ENCODE results near the gene DNAH11. TPM values are rescaled to one million over a fixed set of nuclear protein-coding genes. Genes with fewer than 3 reads are reported as not detected.

DNAH11 gene
- total RNA-seq, 2 donors from 2014 or later: 0.05 to 0.32 TPM

DNA sequence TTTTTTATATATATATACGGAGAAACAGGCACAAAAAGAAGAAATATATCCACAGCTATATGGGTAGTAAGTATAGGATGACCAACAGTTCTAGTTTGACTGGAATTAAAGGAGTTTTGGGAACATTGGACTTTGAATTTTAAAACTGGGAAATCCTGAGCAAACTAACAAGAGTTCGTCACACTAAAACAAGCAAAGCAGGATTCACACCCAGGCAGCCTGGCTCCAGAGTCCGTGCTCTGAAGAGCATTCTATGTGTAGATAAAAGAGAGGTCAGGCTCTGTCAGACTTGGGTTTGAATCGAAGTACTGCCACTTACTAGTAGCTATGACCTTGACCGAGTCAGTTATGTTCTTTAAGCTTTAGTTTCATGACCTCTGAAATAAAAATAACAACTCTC is 191.0 kb downstream of the DNAH11 start:
- no peak for DNase-seq
- Histone ChIP-seq H3K4me1 (no peaks in the 10 kb centered on the region), H3K27me3 (no peaks in the 10 kb centered on the region), H3K9ac (ENCODE audit: low read depth in 2 of 2, low read length in 2 of 2) (no peak overlapping the region), H3K36me3 (no peaks in the 10 kb centered on the region), H3K27ac (no peak overlapping the region), H3K9me3 (no peaks in the 10 kb centered on the region), H3K4me3 (no peak overlapping the region)
- TF ChIP-seq, protein P1, sequence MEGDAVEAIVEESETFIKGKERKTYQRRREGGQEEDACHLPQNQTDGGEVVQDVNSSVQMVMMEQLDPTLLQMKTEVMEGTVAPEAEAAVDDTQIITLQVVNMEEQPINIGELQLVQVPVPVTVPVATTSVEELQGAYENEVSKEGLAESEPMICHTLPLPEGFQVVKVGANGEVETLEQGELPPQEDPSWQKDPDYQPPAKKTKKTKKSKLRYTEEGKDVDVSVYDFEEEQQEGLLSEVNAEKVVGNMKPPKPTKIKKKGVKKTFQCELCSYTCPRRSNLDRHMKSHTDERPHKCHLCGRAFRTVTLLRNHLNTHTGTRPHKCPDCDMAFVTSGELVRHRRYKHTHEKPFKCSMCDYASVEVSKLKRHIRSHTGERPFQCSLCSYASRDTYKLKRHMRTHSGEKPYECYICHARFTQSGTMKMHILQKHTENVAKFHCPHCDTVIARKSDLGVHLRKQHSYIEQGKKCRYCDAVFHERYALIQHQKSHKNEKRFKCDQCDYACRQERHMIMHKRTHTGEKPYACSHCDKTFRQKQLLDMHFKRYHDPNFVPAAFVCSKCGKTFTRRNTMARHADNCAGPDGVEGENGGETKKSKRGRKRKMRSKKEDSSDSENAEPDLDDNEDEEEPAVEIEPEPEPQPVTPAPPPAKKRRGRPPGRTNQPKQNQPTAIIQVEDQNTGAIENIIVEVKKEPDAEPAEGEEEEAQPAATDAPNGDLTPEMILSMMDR (IDR thresholded peaks at IDR 0.05): no peak
- intact Hi-C loops (cut with DNase I): no loop called here

DNA sequence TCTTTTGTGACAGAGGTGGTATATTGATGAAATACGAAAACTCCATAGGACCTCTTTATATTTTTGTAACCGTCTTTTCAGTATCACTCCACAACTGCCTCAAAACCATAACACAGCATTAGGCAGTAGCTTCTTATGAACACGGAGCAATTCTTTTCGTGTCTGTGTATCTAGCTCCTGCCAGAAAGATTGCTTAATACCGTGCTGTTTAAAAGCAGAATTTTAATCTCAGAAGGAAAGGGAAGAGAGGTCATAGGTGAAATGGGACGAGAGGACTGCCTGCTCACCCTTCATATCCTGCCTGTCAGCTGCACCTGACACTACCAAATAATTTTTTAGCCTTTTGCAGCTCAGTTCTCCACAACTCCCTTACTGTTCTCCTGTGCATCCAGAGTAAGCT is 200.7 kb downstream of the DNAH11 start:
- no peak for DNase-seq
- intact Hi-C loops (cut with DNase I): no loop called here
- TF ChIP-seq, protein P1 (IDR thresholded peaks at IDR 0.05): no peak
- H3K27me3 ChIP-seq: no peaks in the 10 kb centered on the region
- no peaks in the 10 kb centered on the region for H3K36me3 ChIP-seq
- no peak overlapping the region for H3K9ac ChIP-seq (ENCODE audit: low read depth in 2 of 2, low read length in 2 of 2)
- no peaks in the 10 kb centered on the region for H3K9me3 ChIP-seq
- H3K4me1 ChIP-seq: no peaks in the 10 kb centered on the region
- no peak overlapping the region for H3K27ac ChIP-seq
- H3K4me3 ChIP-seq: no peak overlapping the region

DNA sequence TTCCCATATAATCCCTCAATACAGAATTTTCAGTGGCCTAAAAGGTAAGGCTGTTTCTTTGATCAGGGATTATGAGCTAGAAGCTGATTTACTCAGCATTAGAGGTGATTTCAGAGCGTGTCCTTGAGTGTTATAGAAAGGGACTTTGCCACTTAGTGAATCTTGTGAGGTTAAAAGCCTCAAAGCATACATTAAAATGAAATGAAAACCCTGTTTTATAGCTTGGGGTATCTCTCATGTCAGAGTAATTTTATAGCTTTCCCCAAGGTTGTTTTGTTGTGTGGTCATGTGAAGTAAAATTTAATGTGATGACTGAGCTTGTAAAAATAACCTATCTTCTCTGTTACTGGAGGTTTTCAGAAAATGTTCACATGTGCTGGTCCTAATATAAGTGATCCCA is 204.1 kb downstream of the DNAH11 start:
- H3K4me3 ChIP-seq: no peak overlapping the region
- no peaks in the 10 kb centered on the region for H3K27me3 ChIP-seq
- no peak overlapping the region for H3K9ac ChIP-seq (ENCODE audit: low read depth in 2 of 2, low read length in 2 of 2)
- H3K36me3 ChIP-seq: no peaks in the 10 kb centered on the region
- intact Hi-C loops (cut with DNase I): no loop called here
- no peak overlapping the region for H3K27ac ChIP-seq
- no peak for DNase-seq
- TF ChIP-seq, protein P1 (IDR thresholded peaks at IDR 0.05): no peak
- H3K9me3 ChIP-seq: no peaks in the 10 kb centered on the region
- H3K4me1 ChIP-seq: no peaks in the 10 kb centered on the region

DNA sequence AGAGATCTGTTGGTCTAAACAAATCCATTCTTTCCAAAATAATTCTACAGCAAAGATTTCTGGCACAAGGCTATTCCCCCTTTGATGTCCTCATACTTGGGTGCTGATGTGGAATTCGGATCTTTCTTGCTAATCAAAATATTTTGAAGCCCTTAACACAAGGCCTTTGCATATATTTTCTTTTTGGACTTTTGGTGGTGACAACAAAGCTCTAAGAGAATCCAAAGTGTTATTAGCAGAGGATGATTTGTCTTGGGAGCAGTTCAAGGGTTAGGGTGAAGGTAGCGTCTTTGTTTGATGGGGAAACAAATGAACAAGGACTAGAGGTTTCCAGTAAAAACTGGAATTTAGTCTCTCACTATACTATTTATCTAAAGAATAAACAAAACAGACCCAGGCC is 205.0 kb downstream of the DNAH11 start:
- intact Hi-C loops (cut with DNase I): no loop called here
- Histone ChIP-seq H3K4me1 (no peaks in the 10 kb centered on the region), H3K9me3 (no peaks in the 10 kb centered on the region), H3K27me3 (no peaks in the 10 kb centered on the region), H3K36me3 (no peaks in the 10 kb centered on the region), H3K27ac (no peak overlapping the region), H3K9ac (ENCODE audit: low read depth in 2 of 2, low read length in 2 of 2) (no peak overlapping the region), H3K4me3 (no peak overlapping the region)
- TF ChIP-seq, protein P1 (IDR thresholded peaks at IDR 0.05): no peak
- DNase-seq: no peak

DNA sequence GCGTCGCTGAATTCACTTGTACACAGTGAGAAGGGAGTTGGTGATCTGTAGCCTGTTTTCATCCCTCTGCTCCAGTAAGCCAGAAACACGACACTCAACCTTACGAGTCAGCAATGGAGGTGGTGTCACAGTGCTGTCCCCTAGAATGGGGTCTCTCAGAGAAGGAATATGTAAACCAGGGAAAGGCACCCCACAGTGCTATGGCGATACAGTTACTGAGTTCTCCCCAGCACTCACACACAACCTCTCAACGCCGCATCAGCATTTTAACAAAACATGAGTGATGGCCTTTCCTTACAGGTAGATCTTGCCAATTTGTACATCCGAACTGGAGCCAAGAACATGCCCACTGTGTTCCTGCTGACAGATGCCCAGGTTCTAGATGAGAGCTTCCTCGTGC is 206.5 kb downstream of the DNAH11 start:
- Histone ChIP-seq H3K27me3 (no peaks in the 10 kb centered on the region), H3K9ac (ENCODE audit: low read depth in 2 of 2, low read length in 2 of 2) (no peak overlapping the region), H3K4me3 (no peak overlapping the region), H3K27ac (no peak overlapping the region), H3K9me3 (no peaks in the 10 kb centered on the region), H3K4me1 (no peaks in the 10 kb centered on the region), H3K36me3 (no peaks in the 10 kb centered on the region)
- TF ChIP-seq, protein P1 (IDR thresholded peaks at IDR 0.05): no peak
- intact Hi-C loops (cut with DNase I): no loop called here
- no peak for DNase-seq

DNA sequence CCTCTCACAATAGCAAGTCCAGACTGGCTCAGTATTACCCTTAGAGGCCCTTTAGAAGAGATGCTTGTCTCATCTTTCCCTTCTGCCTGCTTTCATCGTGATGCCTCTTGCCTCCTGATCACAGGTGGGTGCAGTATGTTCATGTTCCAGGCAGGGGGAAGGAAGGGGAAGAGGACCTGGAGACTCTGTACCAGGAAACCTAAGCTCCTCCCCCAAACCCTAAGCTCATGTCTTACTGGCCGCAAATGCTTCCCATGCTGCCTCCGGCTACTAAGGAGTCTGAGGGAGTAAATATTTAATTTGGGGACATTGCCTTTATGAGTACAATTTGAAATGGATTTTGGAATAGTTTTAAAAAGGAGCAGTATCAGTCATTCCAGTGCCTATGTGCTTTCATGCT is 210.2 kb downstream of the DNAH11 start:
- intact Hi-C loops (cut with DNase I): no loop called here
- Histone ChIP-seq H3K4me3 (no peak overlapping the region), H3K36me3 (no peaks in the 10 kb centered on the region), H3K27ac (no peak overlapping the region), H3K9ac (ENCODE audit: low read depth in 2 of 2, low read length in 2 of 2) (no peak overlapping the region), H3K4me1 (no peaks in the 10 kb centered on the region), H3K27me3 (no peaks in the 10 kb centered on the region), H3K9me3 (no peaks in the 10 kb centered on the region)
- no peak for DNase-seq
- TF ChIP-seq, protein P1 (IDR thresholded peaks at IDR 0.05): no peak

All from colonic mucosa (tissue), 4 donors.